Keratinocyte (primary cell): Measurements from ENCODE around the gene GSTM5. TPM values are rescaled to one million over a fixed set of nuclear protein-coding genes. Genes with fewer than 3 reads are reported as not detected.
"Not testable (repeated sequence)": the region's sequence is repeated elsewhere in the genome, so short reads cannot be mapped to it uniquely, and the experiment has no call there.

Experiments
- DNase-seq: peaks from one replicate; pipeline ENCODE4 v3.0.0-alpha.2; 2011; ENCODE audit warnings: low read depth, missing footprints, low spot score
- FAIRE-seq: peaks from 2 replicates; lab custom pipeline; 2011; peaks lifted over from hg19 to GRCh38; lab: Jason Lieb, UNC
- H2AFZ ChIP-seq: 2 replicates; pipeline ENCODE4 v1.6.0; 2012; ENCODE audit warnings: low read length, control low read depth, inconsistent platforms; ENCODE audit not compliant: control insufficient read depth
- H3K27ac ChIP-seq: 2 replicates; pipeline ENCODE4 v1.5.1; 2011; ENCODE audit warnings: low read length; ENCODE audit not compliant: control insufficient read depth, insufficient read depth
- H3K27me3 ChIP-seq: 3 replicates; pipeline ENCODE4 v1.6.0; 2011; ENCODE audit warnings: low read length; ENCODE audit not compliant: control insufficient read depth, insufficient read depth; ENCODE audit errors: extremely low read depth
- H3K36me3 ChIP-seq, 2 experiments: 2 replicates in 1 of 2; 3 replicates in 1 of 2; pipeline ENCODE4 v1.5.1; 2011; ENCODE audit warnings: low read length in 2 of 2, mild to moderate bottlenecking in 1 of 2; ENCODE audit not compliant: control insufficient read depth in 2 of 2, insufficient read depth in 2 of 2; ENCODE audit errors: extremely low read depth in 1 of 2
- H3K4me1 ChIP-seq: 3 replicates; pipeline ENCODE4 v1.5.1; 2011; ENCODE audit warnings: low read length; ENCODE audit not compliant: control insufficient read depth, insufficient read depth; ENCODE audit errors: extremely low read depth
- H3K4me2 ChIP-seq: 3 replicates; pipeline ENCODE4 v1.6.0; 2011; ENCODE audit warnings: low read depth, low read length; ENCODE audit not compliant: control insufficient read depth, insufficient read depth; ENCODE audit errors: extremely low read depth
- H3K4me3 ChIP-seq, 3 experiments: fragments of 200-600 bp in 1 of 3; sonication (generic) in 1 of 3; 2 replicates in 2 of 3; 3 replicates in 1 of 3; pipeline ENCODE4 v1.5.1; 2011 to 2016; ENCODE audit warnings: low read length in 3 of 3, mild to moderate bottlenecking in 3 of 3, control low read depth in 2 of 3, inconsistent platforms in 1 of 3, low read depth in 1 of 3, mixed read lengths in 1 of 3, mixed run types in 1 of 3, moderate library complexity in 1 of 3; ENCODE audit not compliant: control insufficient read depth in 2 of 3, insufficient read depth in 2 of 3; ENCODE audit errors: extremely low read depth in 1 of 3
- H3K79me2 ChIP-seq: 2 replicates; pipeline ENCODE4 v1.6.0; 2012; ENCODE audit warnings: low read length; ENCODE audit not compliant: control insufficient read depth, insufficient read depth
- H3K9ac ChIP-seq: 3 replicates; pipeline ENCODE4 v1.6.0; 2011; ENCODE audit warnings: low read length; ENCODE audit not compliant: control insufficient read depth, insufficient read depth; ENCODE audit errors: extremely low read depth
- H3K9me1 ChIP-seq: 3 replicates; pipeline ENCODE4 v1.6.0; 2011; ENCODE audit warnings: low read length; ENCODE audit not compliant: control insufficient read depth, insufficient read depth; ENCODE audit errors: extremely low read depth
- H3K9me3 ChIP-seq: 2 replicates; pipeline ENCODE4 v1.5.1; 2012; ENCODE audit warnings: low read depth, low read length; ENCODE audit not compliant: control insufficient read depth
- H4K20me1 ChIP-seq: 3 replicates; pipeline ENCODE4 v1.6.0; 2011; ENCODE audit warnings: low read length; ENCODE audit not compliant: control insufficient read depth, insufficient read depth; ENCODE audit errors: extremely low read depth
- CTCF ChIP-seq, 3 experiments: IDR thresholded peaks in 1 of 3; conservative IDR thresholded peaks in 1 of 3; optimal IDR thresholded peaks in 1 of 3; 2 replicates in 2 of 3; 3 replicates in 1 of 3; pipeline versions ENCODE3 to v1.5.1; 2011; ENCODE audit warnings: low read length in 3 of 3, mild to moderate bottlenecking in 3 of 3, moderate library complexity in 2 of 3, control low read depth in 1 of 3, inconsistent platforms in 1 of 3; ENCODE audit not compliant: insufficient read depth in 2 of 3; ENCODE audit errors: extremely low read depth in 1 of 3
- EZH2 ChIP-seq: IDR thresholded peaks from one replicate; pipeline ENCODE4 v1.6.1; 2012; ENCODE audit warnings: inconsistent platforms, mild to moderate bottlenecking, low read length, moderate library complexity
- dilution Hi-C: fragments of 300-500 bp; cut with MboI; formaldehyde crosslinking; loops from one replicate; pipeline ENCODE4 v1.7.0; 2020; ENCODE audit warnings: low sequenced_read_pairs; ENCODE audit not compliant: extremely low pct_ligation_motif_present
- polyA minus RNA-seq, 3 experiments: library from RNA; depleted of rRNA, polyadenylated mRNA; stranded (reverse); fragments of >200 nt; gene quantifications; 1 replicate in 1 of 3; 2 replicates in 1 of 3; 3 replicates in 1 of 3; pipeline ENCODE4 v1.2.3, GENCODE V29; 2011
- polyA plus RNA-seq, 5 experiments: library from polyadenylated mRNA; depleted of rRNA in 3 of 5; stranded (reverse) in 3 of 5; stranded (forward) in 1 of 5; unstranded in 1 of 5; fragments of >200 nt; gene quantifications; 1 replicate in 1 of 5; 2 replicates in 3 of 5; 3 replicates in 1 of 5; pipeline versions ENCODE4 v1.2.1 to v1.2.3, GENCODE V29; 2011 to 2012; ENCODE audit warnings: missing spikeins in 2 of 5, low read depth in 1 of 5, low replicate concordance in 1 of 5

GSTM5 gene
- polyA plus RNA-seq, result not detected in 3 replicates
- not detected for polyA plus RNA-seq (2011; ENCODE audit: low read depth)
- not detected in 2 replicates for polyA plus RNA-seq (2011; cell fraction: cytosol; rRNA removed)
- polyA plus RNA-seq (2011; cell fraction: nucleus; rRNA removed), result not detected in 2 replicates
- not detected in 2 replicates for polyA plus RNA-seq (2012; ENCODE audit: low replicate concordance)
- not detected in 3 replicates for polyA minus RNA-seq
- not detected for polyA minus RNA-seq (2011; cell fraction: cytosol; rRNA and poly(A)+ RNA removed)
- polyA minus RNA-seq (2011; cell fraction: nucleus; rRNA and poly(A)+ RNA removed), result not detected in 2 replicates

GRCh38 chr1:109711593-109712320, at the start of gene GSTM5:
Gene GSTM5 (plus strand): TSS chr1:109712251. CDS start chr1:109712313, 62 bp downstream.
- H3K79me2 ChIP-seq, DNase-seq, H3K9ac ChIP-seq, H3K9me1 ChIP-seq, H3K27ac ChIP-seq, H3K4me3 ChIP-seq, FAIRE-seq, H2AFZ ChIP-seq, H4K20me1 ChIP-seq, H3K36me3 ChIP-seq, dilution Hi-C loops, H3K9me3 ChIP-seq, H3K4me1 ChIP-seq, H3K4me2 ChIP-seq, H3K27me3 ChIP-seq: not testable (repeated sequence)

GRCh38 chr1:109664671-109665070, 47.4 kb upstream of the GSTM5 start:
- no peak overlapping the region for H3K4me2 ChIP-seq
- TF ChIP-seq CTCF (optimal IDR thresholded peaks at IDR 0.05 in 1 of 3, IDR thresholded peaks at IDR 0.05 in 1 of 3, conservative IDR thresholded peaks at IDR 0.05 in 1 of 3; ENCODE audit: extremely low read depth in 1 of 3, insufficient read depth in 2 of 3, low read length in 3 of 3), result no peak
- TF ChIP-seq EZH2, result no peak
- no peak for DNase-seq

More at GRCh38 chr1:109664671-109665070, 47.4 kb upstream of the GSTM5 start:
- Histone ChIP-seq H3K27me3 (no peaks in the 10 kb centered on the region), H3K79me2 (no peaks in the 10 kb centered on the region), H3K9ac (no peak overlapping the region), H3K4me1 (no peaks in the 10 kb centered on the region), H3K4me3 (no peak overlapping the region), H4K20me1 (no peaks in the 10 kb centered on the region), H2AFZ (no peak overlapping the region), H3K9me3 (no peaks in the 10 kb centered on the region), H3K9me1 (no peaks in the 10 kb centered on the region), H3K27ac (no peak overlapping the region), H3K36me3 (no peaks in the 10 kb centered on the region)
- dilution Hi-C loops, result no loop called here
- no peak for FAIRE-seq
